H1 (cell line): ENCODE measurements around the gene BABAM2. TPM values are rescaled to one million over a fixed set of nuclear protein-coding genes. Genes with fewer than 3 reads are reported as not detected.

Experiments used
- CTCF ChIA-PET: fragments of 300-600 bp; sonication (Branson Sonifier 250); formaldehyde crosslinking; loops from one replicate; lab custom pipeline; 2021; ENCODE audit not compliant: partially characterized antibody; lab: Charles Lee
- POLR2A ChIA-PET: fragments of 300-600 bp; sonication (Branson Sonifier 250); formaldehyde crosslinking; loops from one replicate; lab custom pipeline; 2021; ENCODE audit warnings: inconsistent platforms; ENCODE audit not compliant: partially characterized antibody; lab: Charles Lee
- DNase-seq, 2 experiments: peaks; one replicate each; pipeline versions ENCODE4 v3.0.0 to v3.0.0-alpha.2; 2010 to 2022; ENCODE audit warnings: low spot score in 2 of 2, low read depth in 1 of 2, mixed read lengths in 1 of 2
- FAIRE-seq: peaks from 2 replicates; lab custom pipeline; 2011; peaks lifted over from hg19 to GRCh38; lab: Jason Lieb, UNC
- H2AFZ ChIP-seq: 2 replicates; pipeline ENCODE4 v1.8.1; 2012; ENCODE audit warnings: low read length, inconsistent platforms
- H2AK5ac ChIP-seq: 2 replicates; pipeline ENCODE4 v1.6.1; 2013; ENCODE audit warnings: low read depth, low read length
- H2BK120ac ChIP-seq: replicated peaks from 2 replicates; pipeline ENCODE3; 2013; ENCODE audit warnings: low read depth, low read length, inconsistent platforms
- H2BK12ac ChIP-seq: 2 replicates; pipeline ENCODE4 v1.6.1; 2013; ENCODE audit warnings: low read depth, low read length
- H2BK15ac ChIP-seq: 2 replicates; pipeline ENCODE4 v1.6.1; 2013; ENCODE audit warnings: low read length
- H2BK20ac ChIP-seq: 2 replicates; pipeline ENCODE4 v1.6.1; 2013; ENCODE audit warnings: low read length
- H2BK5ac ChIP-seq: 2 replicates; pipeline ENCODE4 v1.6.1; 2013; ENCODE audit warnings: low read depth, low read length
- H3K14ac ChIP-seq: 2 replicates; pipeline ENCODE4 v1.6.1; 2013; ENCODE audit warnings: inconsistent platforms; ENCODE audit not compliant: insufficient read length
- H3K18ac ChIP-seq: 2 replicates; pipeline ENCODE4 v1.6.1; 2013; ENCODE audit warnings: low read length; ENCODE audit errors: extremely low read depth
- H3K23ac ChIP-seq: 2 replicates; pipeline ENCODE4 v1.6.1; 2013; ENCODE audit warnings: inconsistent platforms; ENCODE audit not compliant: insufficient read length
- H3K23me2 ChIP-seq: 2 replicates; pipeline ENCODE4 v1.6.1; 2013; ENCODE audit warnings: low read depth, low read length
- H3K27ac ChIP-seq: 2 replicates; pipeline ENCODE4 v1.6.1; 2011; ENCODE audit warnings: low read depth, low read length, inconsistent platforms
- H3K27me3 ChIP-seq, 4 experiments: replicated peaks in 1 of 4; 1 replicate in 1 of 4; 2 replicates in 3 of 4; pipeline versions ENCODE4 v1.6.1 to v1.8.1; 2011 to 2013; ENCODE audit warnings: low read length in 3 of 4, mild to moderate bottlenecking in 3 of 4, inconsistent platforms in 2 of 4, mixed read lengths in 2 of 4, moderate library complexity in 1 of 4; ENCODE audit not compliant: control insufficient read depth in 3 of 4, insufficient read depth in 3 of 4; ENCODE audit errors: extremely low read depth in 1 of 4
- H3K36me3 ChIP-seq, 4 experiments: 2 replicates each; pipeline versions ENCODE4 v1.6.1 to v1.8.1; 2011 to 2013; ENCODE audit warnings: mild to moderate bottlenecking in 4 of 4, low read length in 3 of 4, moderate library complexity in 2 of 4, control low read depth in 1 of 4, inconsistent platforms in 1 of 4; ENCODE audit not compliant: insufficient read depth in 4 of 4, control insufficient read depth in 2 of 4
- H3K4ac ChIP-seq: replicated peaks from 2 replicates; pipeline ENCODE3; 2013; ENCODE audit warnings: low read length, low read depth, mixed read lengths, inconsistent platforms; ENCODE audit not compliant: insufficient read length
- H3K4me1 ChIP-seq, 4 experiments: replicated peaks in 1 of 4; 1 replicate in 1 of 4; 2 replicates in 3 of 4; pipeline versions ENCODE4 v1.6.1 to v1.8.1; 2011 to 2013; ENCODE audit warnings: low read length in 3 of 4, inconsistent platforms in 2 of 4, mixed read lengths in 1 of 4; ENCODE audit not compliant: insufficient read depth in 4 of 4, control insufficient read depth in 3 of 4
- H3K4me2 ChIP-seq, 2 experiments: 2 replicates each; pipeline versions ENCODE4 v1.6.1 to v1.8.1; 2011 to 2013; ENCODE audit warnings: low read depth in 2 of 2, low read length in 2 of 2, control low read depth in 1 of 2, inconsistent platforms in 1 of 2, mild to moderate bottlenecking in 1 of 2; ENCODE audit not compliant: insufficient read depth in 1 of 2
- H3K4me3 ChIP-seq, 4 experiments: fragments of 200-600, 300-600 bp in 1 of 4; sonication (generic), shearing (Covaris generic), sonication (Bioruptor Twin) in 1 of 4; 2 replicates each; pipeline versions ENCODE4 v1.5.1 to v1.8.1; 2011 to 2016; ENCODE audit warnings: low read length in 4 of 4, low read depth in 3 of 4, control low read depth in 2 of 4, inconsistent platforms in 2 of 4, mild to moderate bottlenecking in 2 of 4, mixed read lengths in 1 of 4, moderate library complexity in 1 of 4; ENCODE audit not compliant: insufficient read depth in 2 of 4; ENCODE audit errors: extremely low read depth in 1 of 4
- H3K56ac ChIP-seq: replicated peaks from 2 replicates; pipeline ENCODE3; 2013; ENCODE audit warnings: low read depth, mild to moderate bottlenecking, mixed read lengths, low read length, inconsistent platforms; ENCODE audit not compliant: insufficient read length
- H3K79me1 ChIP-seq: 2 replicates; pipeline ENCODE4 v1.6.1; 2013; ENCODE audit warnings: low read depth, low read length, control low read depth
- H3K79me2 ChIP-seq, 2 experiments: 2 replicates each; pipeline versions ENCODE4 v1.6.1 to v1.8.1; 2012 to 2013; ENCODE audit warnings: low read length in 2 of 2, mild to moderate bottlenecking in 2 of 2, inconsistent platforms in 1 of 2; ENCODE audit not compliant: insufficient read depth in 2 of 2, control insufficient read depth in 1 of 2
- H3K9ac ChIP-seq, 4 experiments: replicated peaks in 1 of 4; 1 replicate in 1 of 4; 2 replicates in 3 of 4; pipeline versions ENCODE4 v1.6.1 to v1.8.1; 2011 to 2013; ENCODE audit warnings: low read depth in 3 of 4, low read length in 3 of 4, control low read depth in 2 of 4, mild to moderate bottlenecking in 2 of 4, moderate library complexity in 2 of 4, inconsistent platforms in 1 of 4; ENCODE audit errors: extremely low read depth in 1 of 4
- H3K9me3 ChIP-seq, 2 experiments: 2 replicates each; pipeline versions ENCODE4 v1.6.1 to v1.8.1; 2012 to 2013; ENCODE audit warnings: mild to moderate bottlenecking in 2 of 2, moderate library complexity in 2 of 2, control low read depth in 1 of 2, inconsistent platforms in 1 of 2, low read depth in 1 of 2, low read length in 1 of 2, mixed read lengths in 1 of 2; ENCODE audit not compliant: insufficient read depth in 2 of 2
- H4K20me1 ChIP-seq, 2 experiments: replicated peaks in 1 of 2; 2 replicates each; pipeline versions ENCODE3 to v1.8.1; 2011 to 2013; ENCODE audit warnings: inconsistent platforms in 2 of 2, low read length in 2 of 2, mild to moderate bottlenecking in 1 of 2; ENCODE audit not compliant: insufficient read depth in 2 of 2, control insufficient read depth in 1 of 2
- H4K5ac ChIP-seq: 2 replicates; pipeline ENCODE4 v1.6.1; 2013; ENCODE audit warnings: low read length, low read depth, mixed read lengths, inconsistent platforms; ENCODE audit not compliant: insufficient read length
- H4K8ac ChIP-seq: 2 replicates; pipeline ENCODE4 v1.8.0; 2013; ENCODE audit warnings: mild to moderate bottlenecking, moderate library complexity, low read length, inconsistent platforms; ENCODE audit not compliant: insufficient read depth; ENCODE audit errors: extremely low read depth
- H4K91ac ChIP-seq: replicated peaks from 2 replicates; pipeline ENCODE3; 2013; ENCODE audit warnings: low read length, mixed read lengths, inconsistent platforms; ENCODE audit not compliant: insufficient read length
- ATF3 ChIP-seq: IDR thresholded peaks from 2 replicates; pipeline ENCODE4 v1.6.1; 2011; ENCODE audit warnings: low read depth, mild to moderate bottlenecking, low read length; ENCODE audit not compliant: insufficient read depth
- BACH1 ChIP-seq: IDR thresholded peaks from 2 replicates; pipeline ENCODE4 v1.6.1; 2012; ENCODE audit warnings: low read length, improper control_type of control experiment
- HDAC6 ChIP-seq: IDR thresholded peaks from one replicate; pipeline ENCODE4 v1.7.1; 2012; ENCODE audit warnings: low read depth, mild to moderate bottlenecking, inconsistent platforms, low read length, moderate library complexity
- JUN ChIP-seq: IDR thresholded peaks from 2 replicates; pipeline ENCODE4 v1.6.1; 2011; ENCODE audit warnings: low read depth, mild to moderate bottlenecking, improper control_type of control experiment, low read length
- KDM1A ChIP-seq: fragments of 200-600, 300-600 bp; sonication (generic); IDR thresholded peaks from 2 replicates; pipeline ENCODE4 v1.7.1; 2016; ENCODE audit warnings: mild to moderate bottlenecking, low read length, borderline replicate concordance
- NANOG ChIP-seq: IDR thresholded peaks from 2 replicates; pipeline ENCODE4 v1.6.1; 2011; ENCODE audit warnings: low read length, low read depth, mild to moderate bottlenecking, inconsistent platforms; ENCODE audit not compliant: insufficient read depth, poor library complexity, severe bottlenecking
- POU5F1 ChIP-seq: IDR thresholded peaks from 2 replicates; pipeline ENCODE4 v1.6.1; 2011; ENCODE audit warnings: low read depth, mild to moderate bottlenecking, low read length, moderate library complexity
- RAD21 ChIP-seq, 2 experiments: IDR thresholded peaks in 1 of 2; conservative IDR thresholded peaks in 1 of 2; 2 replicates each; pipeline ENCODE4 v1.6.1; 2011; ENCODE audit warnings: low read depth in 2 of 2, low read length in 2 of 2, improper control_type of control experiment in 1 of 2, inconsistent platforms in 1 of 2, mild to moderate bottlenecking in 1 of 2, moderate library complexity in 1 of 2
- SIN3A ChIP-seq, 2 experiments: IDR thresholded peaks in 1 of 2; conservative IDR thresholded peaks in 1 of 2; 2 replicates each; pipeline ENCODE4 v1.6.1; 2011 to 2012; ENCODE audit warnings: low read length in 2 of 2, improper control_type of control experiment in 1 of 2, low read depth in 1 of 2, mild to moderate bottlenecking in 1 of 2
- SIX5 ChIP-seq: IDR thresholded peaks from 2 replicates; pipeline ENCODE4 v1.6.1; 2011; ENCODE audit warnings: mild to moderate bottlenecking, low read depth, low read length
- TBP ChIP-seq: IDR thresholded peaks from 2 replicates; pipeline ENCODE4 v1.6.1; 2011; ENCODE audit warnings: low read depth, low read length, improper control_type of control experiment
- TEAD4 ChIP-seq: IDR thresholded peaks from 2 replicates; pipeline ENCODE4 v1.6.1; 2012; ENCODE audit warnings: low read depth, low read length, inconsistent platforms, mixed read lengths
- WGBS, 2 experiments: shearing (Covaris generic) in 1 of 2; methylation state at CpG; one replicate each; pipeline versions ENCODE4 v1.1.6 to v1.1.7; 2013 to 2015; ENCODE audit warnings: low lambda C conversion rate in 2 of 2, mixed read lengths in 2 of 2, inconsistent platforms in 1 of 2, low coverage in 1 of 2, missing lambda C conversion rate in 1 of 2; ENCODE audit not compliant: insufficient replicate concordance in 2 of 2, insufficient coverage in 1 of 2, insufficient read length in 1 of 2; ENCODE audit errors: extremely low coverage in 1 of 2, missing lambda C conversion rate in 1 of 2; 5-methylcytosine and 5-hydroxymethylcytosine counted together
- polyA plus RNA-seq, 7 experiments: library from polyadenylated mRNA; depleted of rRNA in 3 of 7; stranded (reverse) in 5 of 7; unstranded in 2 of 7; fragments of >200 nt in 5 of 7; fragments of 200-250 nt in 2 of 7; gene quantifications; 1 replicate in 5 of 7; 2 replicates in 1 of 7; 4 replicates in 1 of 7; pipeline versions ENCODE4 v1.2.1 to v1.2.3, GENCODE V29; 2011 to 2013; ENCODE audit warnings: missing spikeins in 2 of 7, mixed read lengths in 2 of 7
- total RNA-seq: library from RNA; stranded (reverse); fragmentation: NEBNext Ultra II Directional; extraction: Animal tissue kit (Norgen Biotek cat#: 25700); gene quantifications from 2 replicates; pipeline ENCODE4 v1.2.1, GENCODE V29; 2021

BABAM2 gene
- total and polyA plus RNA-seq, 2 of the 8 experiments (the other 6 are each of a cell fraction or from before 2014, with no cell fraction given): 15.8 to 20.9 TPM

- 61% methylated on average over 1 of the region's 1 CpG; no CpG with 5 or more reads in 1 of the 2 experiments for WGBS, 2 experiments
- no peaks in the 10 kb centered on the region for H3K79me2 ChIP-seq
- no peak for FAIRE-seq
- ChIA-PET POLR2A (no interaction called here), CTCF (no interaction called here)
- no peak overlapping the region for H2BK5ac ChIP-seq
- H3K9me3 ChIP-seq: no peaks in the 10 kb centered on the region
- no peak overlapping the region for H2BK15ac ChIP-seq
- no peak overlapping the region for H2AK5ac ChIP-seq
- H3K27me3 ChIP-seq: peaks cover 0 to 5% (median under 1%) of the 10 kb centered on the region in 4 experiments; a peak in 1 of 7 replicates
- no peak overlapping the region for H2BK120ac ChIP-seq
- H4K8ac ChIP-seq: no peak overlapping the region
- H3K4me3 ChIP-seq: no peak overlapping the region
- no peak overlapping the region for H4K5ac ChIP-seq
- H3K4ac ChIP-seq: no peak overlapping the region
- H3K9ac ChIP-seq: no peak overlapping the region
- no peaks in the 10 kb centered on the region for H3K36me3 ChIP-seq
- no peak overlapping the region for H3K27ac ChIP-seq
- no peak overlapping the region for H3K56ac ChIP-seq
- H3K23me2 ChIP-seq: no peaks in the 10 kb centered on the region
- H4K91ac ChIP-seq: no peak overlapping the region
- no peak overlapping the region for H3K18ac ChIP-seq
- no peaks in the 10 kb centered on the region for H4K20me1 ChIP-seq
- H3K79me1 ChIP-seq: no peaks in the 10 kb centered on the region
- no peak overlapping the region for H3K23ac ChIP-seq
- H2BK12ac ChIP-seq: no peak overlapping the region
- no peak overlapping the region for H3K4me2 ChIP-seq
- H3K4me1 ChIP-seq: no peaks in the 10 kb centered on the region
- H3K14ac ChIP-seq: no peak overlapping the region
- H2AFZ ChIP-seq: no peak overlapping the region
- no peak overlapping the region for H2BK20ac ChIP-seq
- no peak for DNase-seq
- TF ChIP-seq NANOG (no peak), RAD21 (IDR thresholded peaks at IDR 0.05 in 1 of 2, conservative IDR thresholded peaks at IDR 0.05 in 1 of 2; ENCODE audit: low read depth in 2 of 2, low read length in 2 of 2) (no peak), JUN (no peak), KDM1A (no peak), ATF3 (no peak), TBP (no peak), BACH1 (no peak), HDAC6 (no peak), SIN3A (conservative IDR thresholded peaks at IDR 0.05 in 1 of 2, IDR thresholded peaks at IDR 0.05 in 1 of 2; ENCODE audit: low read depth in 1 of 2, low read length in 2 of 2) (no peak), TEAD4 (no peak), SIX5 (no peak), POU5F1 (no peak)
These were observed 27.4 kb upstream of the BABAM2 start for GRCh38 chr2:27863146-27863545.
